ENCODE measurements around the gene SNAP25.

DNA sequence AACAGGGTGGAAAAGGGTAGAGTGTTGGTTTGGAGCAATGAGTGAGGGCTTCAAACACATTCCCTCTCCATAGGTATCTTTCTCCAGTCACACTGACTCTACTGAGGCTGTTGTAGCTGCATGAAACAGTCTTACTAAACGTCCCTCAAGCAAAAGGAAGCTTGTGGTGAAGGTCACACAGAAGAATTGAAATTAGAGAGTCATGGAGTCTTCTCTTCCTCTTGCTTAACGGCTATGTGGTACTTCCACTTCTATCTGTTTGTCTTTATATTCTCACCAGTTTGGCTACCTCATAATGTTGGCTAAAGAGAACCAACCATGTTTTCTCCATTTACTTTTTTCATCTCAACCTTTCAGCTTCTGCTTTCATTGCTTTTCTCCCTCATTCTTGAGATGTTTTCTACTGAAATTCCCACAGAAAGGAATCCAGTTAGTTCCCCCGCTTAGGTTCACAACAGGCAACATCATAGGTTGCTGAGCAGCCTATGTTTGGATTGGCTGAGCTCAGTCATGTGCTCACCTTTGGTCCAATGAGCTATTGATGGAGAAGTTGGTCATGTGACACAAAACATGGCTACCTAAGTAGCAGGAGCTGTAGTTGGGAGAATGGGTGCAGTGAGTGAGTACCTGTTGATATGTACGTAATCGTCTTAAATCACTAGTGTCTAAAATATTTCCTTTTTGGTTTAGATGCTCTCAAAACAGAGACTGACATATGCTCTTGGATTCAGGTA is 99.8 kb downstream of the SNAP25 start:
- TF ChIP-seq POLR2A (IDR thresholded peaks at IDR 0.05) = no peak
- TF ChIP-seq, protein P1, sequence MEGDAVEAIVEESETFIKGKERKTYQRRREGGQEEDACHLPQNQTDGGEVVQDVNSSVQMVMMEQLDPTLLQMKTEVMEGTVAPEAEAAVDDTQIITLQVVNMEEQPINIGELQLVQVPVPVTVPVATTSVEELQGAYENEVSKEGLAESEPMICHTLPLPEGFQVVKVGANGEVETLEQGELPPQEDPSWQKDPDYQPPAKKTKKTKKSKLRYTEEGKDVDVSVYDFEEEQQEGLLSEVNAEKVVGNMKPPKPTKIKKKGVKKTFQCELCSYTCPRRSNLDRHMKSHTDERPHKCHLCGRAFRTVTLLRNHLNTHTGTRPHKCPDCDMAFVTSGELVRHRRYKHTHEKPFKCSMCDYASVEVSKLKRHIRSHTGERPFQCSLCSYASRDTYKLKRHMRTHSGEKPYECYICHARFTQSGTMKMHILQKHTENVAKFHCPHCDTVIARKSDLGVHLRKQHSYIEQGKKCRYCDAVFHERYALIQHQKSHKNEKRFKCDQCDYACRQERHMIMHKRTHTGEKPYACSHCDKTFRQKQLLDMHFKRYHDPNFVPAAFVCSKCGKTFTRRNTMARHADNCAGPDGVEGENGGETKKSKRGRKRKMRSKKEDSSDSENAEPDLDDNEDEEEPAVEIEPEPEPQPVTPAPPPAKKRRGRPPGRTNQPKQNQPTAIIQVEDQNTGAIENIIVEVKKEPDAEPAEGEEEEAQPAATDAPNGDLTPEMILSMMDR (IDR thresholded peaks at IDR 0.05) = no peak
